Activated naive CD4-positive, alpha-beta T cell treated with anti-CD3 and anti-CD28 coated beads, Interleukin-2, amount 10 ng/mL, durations not matched to agents 7 days and 5 days (primary cell): ENCODE results near the gene RASSF1.
A peak's percentile ranks its signal among the peaks of the same experiment; 100 is the strongest.

ENCODE experiments used
- CTCF ChIA-PET: fragments of 350-600 bp; sonication (Branson Sonifier 250); formaldehyde crosslinking; loops from one replicate; lab custom pipeline; 2021; ENCODE audit warnings: antibody characterized with exemption; lab: Charles Lee
- DNase-seq: peaks from one replicate; pipeline ENCODE4 v3.0.0-alpha.2; 2020
- H3K27ac Mint-ChIP-seq: one replicate; pipeline ENCODE4 v1.8.0; 2021; ENCODE audit warnings: mild to moderate bottlenecking, moderate library complexity, mixed read lengths
- H3K27me3 Mint-ChIP-seq: one replicate; pipeline ENCODE4 v1.8.0; 2021; ENCODE audit warnings: mild to moderate bottlenecking, mixed read lengths
- H3K36me3 Mint-ChIP-seq: one replicate; pipeline ENCODE4 v1.8.0; 2021; ENCODE audit warnings: mixed read lengths
- H3K4me1 Mint-ChIP-seq: one replicate; pipeline ENCODE4 v1.8.0; 2021; ENCODE audit warnings: mixed read lengths
- H3K4me3 Mint-ChIP-seq: one replicate; pipeline ENCODE4 v1.8.0; 2021; ENCODE audit warnings: mild to moderate bottlenecking, moderate library complexity, mixed read lengths
- H3K9me3 Mint-ChIP-seq: one replicate; pipeline ENCODE4 v1.8.0; 2021; ENCODE audit warnings: mixed read lengths

Gene RASSF1

GRCh38 chr3:50373146-50374051, 32.8 kb upstream of the RASSF1 start:
- H3K4me1 Mint-ChIP-seq: peaks cover 2% of the 10 kb centered on the region
- no peaks in the 10 kb centered on the region for H3K36me3 Mint-ChIP-seq
- no peak for DNase-seq
- CTCF ChIA-PET: no interaction called here
- H3K27me3 Mint-ChIP-seq: peaks cover 30% of the 10 kb centered on the region
- no peak overlapping the region for H3K4me3 Mint-ChIP-seq
- H3K9me3 Mint-ChIP-seq: no peaks in the 10 kb centered on the region
- H3K27ac Mint-ChIP-seq: no peak overlapping the region

GRCh38 chr3:50372349-50372748, 31.7 kb upstream of the RASSF1 start:
- H3K36me3 Mint-ChIP-seq: no peaks in the 10 kb centered on the region
- H3K27ac Mint-ChIP-seq: no peak overlapping the region
- CTCF ChIA-PET: no interaction called here
- DNase-seq: no peak
- no peaks in the 10 kb centered on the region for H3K9me3 Mint-ChIP-seq
- H3K4me1 Mint-ChIP-seq: peaks cover 2% of the 10 kb centered on the region
- no peak overlapping the region for H3K4me3 Mint-ChIP-seq
- H3K27me3 Mint-ChIP-seq: peaks cover 32% of the 10 kb centered on the region

GRCh38 chr3:50371133-50371685, 30.6 kb upstream of the RASSF1 start:
- no peak overlapping the region for H3K27ac Mint-ChIP-seq
- CTCF ChIA-PET: interaction anchor here (1.1 kb wide), 1 partner anchor 179 kb away, joined by 4 read pairs; no protein-coding TSS in a partner anchor
- H3K36me3 Mint-ChIP-seq: no peaks in the 10 kb centered on the region
- H3K9me3 Mint-ChIP-seq: no peaks in the 10 kb centered on the region
- peaks cover 42% of the 10 kb centered on the region for H3K27me3 Mint-ChIP-seq
- H3K4me3 Mint-ChIP-seq: no peak overlapping the region
- peaks cover 5% of the 10 kb centered on the region for H3K4me1 Mint-ChIP-seq
- no peak for DNase-seq

GRCh38 chr3:50370594-50370993, 30.0 kb upstream of the RASSF1 start:
- Mint-ChIP-seq H3K27ac (no peak overlapping the region), H3K4me1 (peaks cover 11% of the 10 kb centered on the region), H3K4me3 (no peak overlapping the region), H3K9me3 (no peaks in the 10 kb centered on the region), H3K36me3 (no peaks in the 10 kb centered on the region), H3K27me3 (peaks cover 39% of the 10 kb centered on the region)
- CTCF ChIA-PET: interaction anchor here (1.1 kb wide), 1 partner anchor 179 kb away, joined by 4 read pairs; no protein-coding TSS in a partner anchor
- DNase-seq: no peak

- Mint-ChIP-seq H3K36me3 (no peaks in the 10 kb centered on the region), H3K27ac (no peak overlapping the region), H3K9me3 (no peaks in the 10 kb centered on the region), H3K4me3 (no peak overlapping the region), H3K4me1 (peaks cover 16% of the 10 kb centered on the region), H3K27me3 (peaks cover 39% of the 10 kb centered on the region)
- DNase-seq: no peak
- CTCF ChIA-PET: interaction anchor here (0.8 kb wide), 1 partner anchor 1019 kb away, joined by 3 read pairs; no protein-coding TSS in a partner anchor
These were observed 28.5 kb upstream of the RASSF1 start for GRCh38 chr3:50369012-50369670.

- Mint-ChIP-seq H3K4me3 (peak overlapping the region; percentile 78), H3K4me1 (peaks cover 18% of the 10 kb centered on the region), H3K27me3 (peaks cover 26% of the 10 kb centered on the region), H3K36me3 (no peaks in the 10 kb centered on the region), H3K9me3 (no peaks in the 10 kb centered on the region), H3K27ac (peak overlapping the region; percentile 78)
- DNase-seq: no peak
- CTCF ChIA-PET: interaction anchor here (0.9 kb wide), 1 partner anchor 177 kb away, joined by 3 read pairs; no protein-coding TSS in a partner anchor
These were observed 25.2 kb upstream of the RASSF1 start for GRCh38 chr3:50365842-50366220.

- H3K4me3 Mint-ChIP-seq: peak overlapping the region; percentile 78
- CTCF ChIA-PET: interaction anchor here (0.6 to 0.9 kb wide), 3 partner anchors 167 to 178 kb away, joined by 3 to 4 read pairs (median 3); no protein-coding TSS in a partner anchor
- peak; percentile 98 for DNase-seq
These were observed 24.6 kb upstream of the RASSF1 start for GRCh38 chr3:50365080-50365841.

GRCh38 chr3:50364573-50365079, 24.0 kb upstream of the RASSF1 start:
- Mint-ChIP-seq H3K4me1 (peaks cover 25% of the 10 kb centered on the region), H3K9me3 (no peaks in the 10 kb centered on the region), H3K4me3 (peak overlapping the region; percentile 78), H3K36me3 (no peaks in the 10 kb centered on the region), H3K27me3 (peaks cover 26% of the 10 kb centered on the region), H3K27ac (no peak overlapping the region)
- CTCF ChIA-PET: interaction anchor here (0.8 to 1.3 kb wide), 2 partner anchors 17 to 178 kb away, joined by 4 read pairs; no protein-coding TSS in a partner anchor
- no peak for DNase-seq

More at GRCh38 chr3:50365080-50365841, 24.6 kb upstream of the RASSF1 start:
- Mint-ChIP-seq H3K4me1 (peaks cover 18% of the 10 kb centered on the region), H3K27me3 (peaks cover 26% of the 10 kb centered on the region), H3K27ac (peak overlapping the region; percentile 78), H3K9me3 (no peaks in the 10 kb centered on the region), H3K36me3 (no peaks in the 10 kb centered on the region)

GRCh38 chr3:50359760-50360110, 19.1 kb upstream of the RASSF1 start:
- CTCF ChIA-PET: interaction anchor here (1.2 kb wide), 1 partner anchor 11 kb away, joined by 3 read pairs; no protein-coding TSS in a partner anchor
- Mint-ChIP-seq H3K4me3 (peak overlapping the region; percentile 99), H3K9me3 (no peaks in the 10 kb centered on the region), H3K27ac (peak overlapping the region; percentile 92), H3K4me1 (peaks cover 47% of the 10 kb centered on the region), H3K27me3 (peaks cover 5% of the 10 kb centered on the region), H3K36me3 (peaks cover 22% of the 10 kb centered on the region)
- DNase-seq: no peak

- peak within 1 kb of the TSS; percentile 99 for H3K4me3 Mint-ChIP-seq
- H3K27ac Mint-ChIP-seq: peak within 1 kb of the TSS; percentile 92
- peaks cover 28% of the 10 kb centered on the region for H3K36me3 Mint-ChIP-seq
- peak; percentile 97 for DNase-seq
- H3K9me3 Mint-ChIP-seq: no peaks in the 10 kb centered on the region
- H3K4me1 Mint-ChIP-seq: peaks cover 49% of the 10 kb centered on the region
- CTCF ChIA-PET: interaction anchor here (1.2 kb wide), 1 partner anchor 11 kb away, joined by 3 read pairs; no protein-coding TSS in a partner anchor
- peaks cover 5% of the 10 kb centered on the region for H3K27me3 Mint-ChIP-seq
These were observed 18.5 kb upstream of the RASSF1 start, which contains the start of gene TMEM115 for GRCh38 chr3:50358911-50359759. TMEM115 (minus strand) TSS chr3:50359521; CDS start chr3:50359063, 458 bp downstream.

GRCh38 chr3:50358355-50358910, 17.8 kb upstream of the RASSF1 start:
- H3K4me1 Mint-ChIP-seq: peaks cover 47% of the 10 kb centered on the region
- CTCF ChIA-PET: no interaction called here

GRCh38 chr3:50357481-50357880, 16.8 kb upstream of the RASSF1 start:
- Mint-ChIP-seq H3K27ac (peak overlapping the region; percentile 14), H3K27me3 (no peaks in the 10 kb centered on the region), H3K9me3 (no peaks in the 10 kb centered on the region), H3K36me3 (peaks cover 36% of the 10 kb centered on the region), H3K4me3 (peak overlapping the region; percentile 99), H3K4me1 (peaks cover 48% of the 10 kb centered on the region)
- CTCF ChIA-PET: interaction anchor here (1.1 to 2.3 kb wide), 4 partner anchors 10 to 187 kb away, joined by 3 to 12 read pairs (median 4); partner anchors contain the start of gene RASSF1
- DNase-seq: no peak

More at GRCh38 chr3:50358355-50358910, 17.8 kb upstream of the RASSF1 start:
- H3K27ac Mint-ChIP-seq: peak overlapping the region; percentile 73
- H3K9me3 Mint-ChIP-seq: no peaks in the 10 kb centered on the region
- H3K36me3 Mint-ChIP-seq: peaks cover 32% of the 10 kb centered on the region
- no peak for DNase-seq
- H3K4me3 Mint-ChIP-seq: peak overlapping the region; percentile 99
- peaks cover 3% of the 10 kb centered on the region for H3K27me3 Mint-ChIP-seq
